Endothelial cell of umbilical vein (primary cell): ENCODE measurements around the gene MPZL2. TPM values are rescaled to one million over a fixed set of nuclear protein-coding genes. Genes with fewer than 3 reads are reported as not detected.

Source experiments
- BruUV-seq: library from RNA; stranded (reverse); fragments of 400-500 nt; replicated peaks from 2 replicates; lab custom pipeline; 2021; lab: Mats Ljungman, UMichigan
- CTCF ChIA-PET: fragments of 300-600, 350-600 bp; sonication (Branson Sonifier 250); formaldehyde crosslinking; loops from one replicate; lab custom pipeline; 2021; ENCODE audit warnings: antibody characterized with exemption, inconsistent platforms; lab: Charles Lee
- POLR2A ChIA-PET: fragments of 300-600, 350-600 bp; sonication (Branson Sonifier 250); formaldehyde crosslinking; loops from one replicate; lab custom pipeline; 2021; ENCODE audit warnings: antibody characterized with exemption, inconsistent platforms; lab: Charles Lee
- DNase-seq: peaks from one replicate; pipeline ENCODE4 v3.0.0-alpha.2; 2011; ENCODE audit warnings: low read depth, low spot score
- FAIRE-seq: peaks from 2 replicates; lab custom pipeline; 2011; peaks lifted over from hg19 to GRCh38; lab: Jason Lieb, UNC
- H2AFZ ChIP-seq: 2 replicates; pipeline ENCODE4 v1.6.0; 2012; ENCODE audit warnings: low read depth, low read length, control low read depth, inconsistent platforms
- H3K27ac ChIP-seq: 2 replicates; pipeline ENCODE4 v1.5.1; 2011; ENCODE audit warnings: low read depth, mild to moderate bottlenecking, control low read depth, low read length, moderate library complexity; ENCODE audit not compliant: insufficient read depth
- H3K27me3 ChIP-seq, 2 experiments: 2 replicates each; pipeline versions ENCODE4 v1.6.0 to v1.6.1; 2011; ENCODE audit warnings: low read length in 2 of 2, mixed read lengths in 1 of 2; ENCODE audit not compliant: control insufficient read depth in 2 of 2, insufficient read depth in 2 of 2
- H3K36me3 ChIP-seq, 2 experiments: 2 replicates in 1 of 2; 3 replicates in 1 of 2; pipeline ENCODE4 v1.5.1; 2011; ENCODE audit warnings: low read length in 2 of 2, mild to moderate bottlenecking in 1 of 2, moderate library complexity in 1 of 2; ENCODE audit not compliant: control insufficient read depth in 2 of 2, insufficient read depth in 2 of 2; ENCODE audit errors: extremely low read depth in 1 of 2
- H3K4me1 ChIP-seq: 3 replicates; pipeline ENCODE4 v1.5.1; 2011; ENCODE audit warnings: mild to moderate bottlenecking, low read length; ENCODE audit not compliant: control insufficient read depth, insufficient read depth; ENCODE audit errors: extremely low read depth
- H3K4me2 ChIP-seq: 2 replicates; pipeline ENCODE4 v1.6.1; 2011; ENCODE audit warnings: low read length, control low read depth, mixed read lengths; ENCODE audit not compliant: insufficient read depth
- H3K4me3 ChIP-seq, 3 experiments: fragments of 200-600 bp in 1 of 3; sonication (generic), shearing (Covaris generic) in 1 of 3; replicated peaks in 1 of 3; 2 replicates each; pipeline ENCODE4 v1.5.1; 2011 to 2016; ENCODE audit warnings: control low read depth in 3 of 3, low read length in 3 of 3, mild to moderate bottlenecking in 2 of 3, inconsistent platforms in 1 of 3, low read depth in 1 of 3, moderate library complexity in 1 of 3; ENCODE audit not compliant: insufficient read depth in 1 of 3
- H3K79me2 ChIP-seq: 2 replicates; pipeline ENCODE4 v1.6.0; 2012; ENCODE audit warnings: low read length, inconsistent platforms; ENCODE audit not compliant: control insufficient read depth, insufficient read depth
- H3K9ac ChIP-seq: replicated peaks from 2 replicates; pipeline ENCODE3; 2011; ENCODE audit warnings: low read length, control low read depth; ENCODE audit not compliant: insufficient read depth; ENCODE audit errors: extremely low read depth
- H3K9me1 ChIP-seq: replicated peaks from 3 replicates; pipeline ENCODE4 v1.6.0; 2011; ENCODE audit warnings: mild to moderate bottlenecking, low read length; ENCODE audit not compliant: control insufficient read depth, insufficient read depth; ENCODE audit errors: extremely low read depth
- H3K9me3 ChIP-seq: replicated peaks from 2 replicates; pipeline ENCODE4 v1.5.1; 2012; ENCODE audit warnings: low read length, inconsistent platforms; ENCODE audit not compliant: control insufficient read depth, insufficient read depth
- H4K20me1 ChIP-seq: replicated peaks from 2 replicates; pipeline ENCODE3; 2011; ENCODE audit warnings: mild to moderate bottlenecking, low read length; ENCODE audit not compliant: control insufficient read depth, insufficient read depth; ENCODE audit errors: extremely low read depth
- EZH2 ChIP-seq: IDR thresholded peaks from 2 replicates; pipeline ENCODE4 v1.6.1; 2012; ENCODE audit warnings: borderline replicate concordance, low read depth, mild to moderate bottlenecking, moderate library complexity, low read length, inconsistent platforms; ENCODE audit not compliant: severe bottlenecking
- FOS ChIP-seq: IDR thresholded peaks from 2 replicates; pipeline ENCODE4 v1.6.1; 2011; ENCODE audit warnings: mild to moderate bottlenecking, low read length, moderate library complexity, borderline replicate concordance; ENCODE audit not compliant: insufficient read depth
- GATA2 ChIP-seq: IDR thresholded peaks from 2 replicates; pipeline ENCODE4 v1.7.0; 2011; ENCODE audit warnings: low read depth, mild to moderate bottlenecking, moderate library complexity, mixed read lengths, low read length; ENCODE audit not compliant: insufficient read length, insufficient read depth
- JUN ChIP-seq: IDR thresholded peaks from 2 replicates; pipeline ENCODE4 v1.6.1; 2011; ENCODE audit warnings: borderline replicate concordance, low read depth; ENCODE audit not compliant: insufficient read length, insufficient read depth
- MYC ChIP-seq: IDR thresholded peaks from one replicate; pipeline ENCODE4 v1.6.1; 2011; ENCODE audit warnings: mild to moderate bottlenecking, low read depth, low read length
- POLR2A ChIP-seq: IDR thresholded peaks from 2 replicates; pipeline ENCODE4 v1.6.1; 2012; ENCODE audit warnings: low read depth, mild to moderate bottlenecking, control low read depth, low read length
- POLR2AphosphoS5 ChIP-seq: IDR thresholded peaks from 2 replicates; pipeline ENCODE4 v1.6.1; 2012; ENCODE audit warnings: low read depth, mild to moderate bottlenecking, control low read depth, low read length, moderate library complexity; ENCODE audit not compliant: insufficient read depth
- dilution Hi-C: fragments of 300-500 bp; cut with MboI; formaldehyde crosslinking; loops from one replicate; pipeline ENCODE4 v1.15.0; 2019; ENCODE audit warnings: low sequenced_read_pairs; ENCODE audit not compliant: extremely low pct_ligation_motif_present
- intact Hi-C: fragments of 100-400 bp; cut with micrococcal nuclease; formaldehyde crosslinking; loops from one replicate; pipeline ENCODE4 v1.10.0; 2022
- polyA plus RNA-seq, 4 experiments: library from polyadenylated mRNA; depleted of rRNA in 3 of 4; stranded (reverse) in 3 of 4; unstranded in 1 of 4; fragments of >200 nt; gene quantifications; 2 replicates each; pipeline versions ENCODE4 v1.2.1 to v1.2.3, GENCODE V29; 2011 to 2012; ENCODE audit warnings: missing spikeins in 1 of 4
- total RNA-seq: library from RNA; stranded (reverse); gene quantifications from 2 replicates; pipeline ENCODE4 v1.2.3, GENCODE V29; 2021
- TF ChIP-seq, protein P1 (sequence below), 2 donors: IDR thresholded peaks; 1 replicate in 1 of 2; 2 replicates in 1 of 2; pipeline ENCODE4 v1.5.1; 2011; ENCODE audit warnings: low read length in 2 of 2, mild to moderate bottlenecking in 2 of 2, moderate library complexity in 2 of 2, control low read depth in 1 of 2, inconsistent platforms in 1 of 2, low read depth in 1 of 2; ENCODE audit not compliant: insufficient read depth in 1 of 2; ENCODE audit errors: extremely low read depth in 1 of 2
- TF ChIP-seq, protein P2 (sequence below): IDR thresholded peaks from 2 replicates; pipeline ENCODE4 v1.6.1; 2011; ENCODE audit not compliant: insufficient read depth, insufficient read length

Gene MPZL2
- total and polyA plus RNA-seq, 2 donors (not counting 3 experiments of a cell fraction or from before 2014, with no cell fraction given), result 21.0 to 49.5 TPM

GRCh38 chr11:118223570-118223969 is 40.5 kb downstream of the MPZL2 start:
- Histone ChIP-seq H3K9me1 (no peaks in the 10 kb centered on the region), H3K4me3 (no peak overlapping the region), H3K27ac (no peak overlapping the region), H3K79me2 (no peaks in the 10 kb centered on the region), H3K4me1 (peaks cover 7% of the 10 kb centered on the region), H2AFZ (no peak overlapping the region), H3K9me3 (no peaks in the 10 kb centered on the region), H3K27me3 (peaks cover 4 to 9% of the 10 kb centered on the region in 2 experiments), H3K9ac (no peak overlapping the region), H4K20me1 (no peaks in the 10 kb centered on the region), H3K36me3 (no peaks in the 10 kb centered on the region), H3K4me2 (no peak overlapping the region)
- TF ChIP-seq, protein P1, sequence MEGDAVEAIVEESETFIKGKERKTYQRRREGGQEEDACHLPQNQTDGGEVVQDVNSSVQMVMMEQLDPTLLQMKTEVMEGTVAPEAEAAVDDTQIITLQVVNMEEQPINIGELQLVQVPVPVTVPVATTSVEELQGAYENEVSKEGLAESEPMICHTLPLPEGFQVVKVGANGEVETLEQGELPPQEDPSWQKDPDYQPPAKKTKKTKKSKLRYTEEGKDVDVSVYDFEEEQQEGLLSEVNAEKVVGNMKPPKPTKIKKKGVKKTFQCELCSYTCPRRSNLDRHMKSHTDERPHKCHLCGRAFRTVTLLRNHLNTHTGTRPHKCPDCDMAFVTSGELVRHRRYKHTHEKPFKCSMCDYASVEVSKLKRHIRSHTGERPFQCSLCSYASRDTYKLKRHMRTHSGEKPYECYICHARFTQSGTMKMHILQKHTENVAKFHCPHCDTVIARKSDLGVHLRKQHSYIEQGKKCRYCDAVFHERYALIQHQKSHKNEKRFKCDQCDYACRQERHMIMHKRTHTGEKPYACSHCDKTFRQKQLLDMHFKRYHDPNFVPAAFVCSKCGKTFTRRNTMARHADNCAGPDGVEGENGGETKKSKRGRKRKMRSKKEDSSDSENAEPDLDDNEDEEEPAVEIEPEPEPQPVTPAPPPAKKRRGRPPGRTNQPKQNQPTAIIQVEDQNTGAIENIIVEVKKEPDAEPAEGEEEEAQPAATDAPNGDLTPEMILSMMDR (IDR thresholded peaks at IDR 0.05; ENCODE audit: extremely low read depth in 1 of 2, insufficient read depth in 1 of 2, low read depth in 1 of 2, low read length in 2 of 2), result no peak
- TF ChIP-seq GATA2, result no peak
- POLR2A ChIA-PET, result no interaction called here
- FAIRE-seq (no peak), DNase-seq (no peak)
- no TSS peak for BruUV-seq
- CTCF ChIA-PET, result interaction anchor here (1.6 kb wide), 1 partner anchor 25 kb away, joined by 7 read pairs; no protein-coding TSS in a partner anchor
- intact Hi-C loops (no loop called here), dilution Hi-C loops (no loop called here)

DNA sequence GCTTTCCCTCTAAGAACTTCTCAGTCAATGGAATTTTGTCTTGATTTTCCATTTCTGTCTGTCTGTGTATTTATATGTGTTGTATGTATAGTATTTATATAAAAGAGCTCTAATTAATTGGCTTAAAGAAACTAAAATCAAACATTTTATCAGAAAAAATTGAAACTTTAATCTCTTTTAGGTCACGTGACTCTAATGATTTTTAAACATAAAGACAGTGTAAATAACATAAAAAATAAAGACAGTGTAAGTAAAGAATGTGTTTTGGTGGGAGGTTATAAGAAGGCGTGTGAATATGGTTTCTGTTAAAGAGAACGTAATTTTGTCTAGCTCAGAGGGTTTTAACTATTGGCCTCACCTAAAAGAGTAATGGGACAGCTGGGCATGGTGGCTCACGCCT is 41.7 kb downstream of the MPZL2 start:
- Histone ChIP-seq H2AFZ (no peak overlapping the region), H3K79me2 (no peaks in the 10 kb centered on the region), H3K36me3 (no peaks in the 10 kb centered on the region), H3K9ac (no peak overlapping the region), H4K20me1 (no peaks in the 10 kb centered on the region), H3K4me3 (no peak overlapping the region), H3K4me2 (no peak overlapping the region), H3K27me3 (peaks cover 4 to 10% of the 10 kb centered on the region in 2 experiments), H3K4me1 (no peaks in the 10 kb centered on the region), H3K9me3 (no peaks in the 10 kb centered on the region), H3K27ac (no peak overlapping the region), H3K9me1 (no peaks in the 10 kb centered on the region)
- POLR2A ChIA-PET, result no interaction called here
- DNase-seq (no peak), FAIRE-seq (no peak)
- dilution Hi-C loops (no loop called here), intact Hi-C loops (no loop called here)
- TF ChIP-seq GATA2 (no peak), JUN (no peak), EZH2 (no peak), MYC (no peak), POLR2AphosphoS5 (no peak), FOS (no peak), POLR2A (no peak)
- TF ChIP-seq, protein P2, sequence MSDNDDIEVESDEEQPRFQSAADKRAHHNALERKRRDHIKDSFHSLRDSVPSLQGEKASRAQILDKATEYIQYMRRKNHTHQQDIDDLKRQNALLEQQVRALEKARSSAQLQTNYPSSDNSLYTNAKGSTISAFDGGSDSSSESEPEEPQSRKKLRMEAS, result no peak
- TF ChIP-seq, protein P1 (IDR thresholded peaks at IDR 0.05; ENCODE audit: extremely low read depth in 1 of 2, insufficient read depth in 1 of 2, low read depth in 1 of 2, low read length in 2 of 2), result no peak
- CTCF ChIA-PET, result interaction anchor here (1.0 to 2.1 kb wide), 3 partner anchors 13 to 73 kb away, joined by 3 to 14 read pairs (median 4); no protein-coding TSS in a partner anchor
- no TSS peak for BruUV-seq
